CD4-positive, alpha-beta T cell treated with Interleukin-17A for 1 hour (primary cell): ENCODE measurements around the gene CYP2S1.
A peak's percentile ranks its signal among the peaks of the same experiment; 100 is the strongest.
"Not testable (repeated sequence)": the region's sequence is repeated elsewhere in the genome, so short reads cannot be mapped to it uniquely, and the experiment has no call there.

Experiments
- DNase-seq: peaks from one replicate; pipeline ENCODE4 v3.0.0-alpha.2; 2020

Gene CYP2S1

GRCh38 chr19:41226874-41227390 is 33.9 kb downstream of the CYP2S1 start:
- no peak for DNase-seq

GRCh38 chr19:41228486-41228885 is 35.5 kb downstream of the CYP2S1 start:
- DNase-seq, result no peak

- not testable (repeated sequence) for DNase-seq
These were observed 36.3 kb downstream of the CYP2S1 start for GRCh38 chr19:41229338-41229737.

- DNase-seq, result no peak
These were observed 37.2 kb downstream of the CYP2S1 start for GRCh38 chr19:41230067-41230857.

- DNase-seq, result no peak
These were observed 39.7 kb downstream of the CYP2S1 start for GRCh38 chr19:41232686-41233085.

- DNase-seq, result peak; percentile 30
These were observed 40.8 kb downstream of the CYP2S1 start for GRCh38 chr19:41233748-41234240.

- no peak for DNase-seq
These were observed 41.6 kb downstream of the CYP2S1 start for GRCh38 chr19:41234512-41235168.

GRCh38 chr19:41235480-41235879 is 42.5 kb downstream of the CYP2S1 start:
- no peak for DNase-seq

- DNase-seq, result no peak
These were observed 45.2 kb downstream of the CYP2S1 start for GRCh38 chr19:41238244-41238643.

GRCh38 chr19:41239363-41239762 is 46.3 kb downstream of the CYP2S1 start:
- no peak for DNase-seq

GRCh38 chr19:41239961-41240574 is 47.0 kb downstream of the CYP2S1 start:
- no peak for DNase-seq

- no peak for DNase-seq
These were observed 48.8 kb downstream of the CYP2S1 start for GRCh38 chr19:41241859-41242258.

- no peak for DNase-seq
These were observed 51.1 kb downstream of the CYP2S1 start for GRCh38 chr19:41244117-41244516.

GRCh38 chr19:41245843-41246242 is 52.8 kb downstream of the CYP2S1 start:
- DNase-seq, result no peak

- DNase-seq, result no peak
These were observed 55.9 kb downstream of the CYP2S1 start for GRCh38 chr19:41248895-41249294.

GRCh38 chr19:41249707-41250423 is 56.8 kb downstream of the CYP2S1 start:
- DNase-seq, result no peak

GRCh38 chr19:41253660-41254059 is 60.6 kb downstream of the CYP2S1 start:
- DNase-seq, result no peak

GRCh38 chr19:41255171-41255570 is 62.2 kb downstream of the CYP2S1 start:
- DNase-seq, result no peak
